Measurements from ENCODE around the gene FSTL4. TPM values are rescaled to one million over a fixed set of nuclear protein-coding genes. Genes with fewer than 3 reads are reported as not detected.

The FSTL4 gene
- polyA plus RNA-seq, 3 donors = not detected

DNA sequence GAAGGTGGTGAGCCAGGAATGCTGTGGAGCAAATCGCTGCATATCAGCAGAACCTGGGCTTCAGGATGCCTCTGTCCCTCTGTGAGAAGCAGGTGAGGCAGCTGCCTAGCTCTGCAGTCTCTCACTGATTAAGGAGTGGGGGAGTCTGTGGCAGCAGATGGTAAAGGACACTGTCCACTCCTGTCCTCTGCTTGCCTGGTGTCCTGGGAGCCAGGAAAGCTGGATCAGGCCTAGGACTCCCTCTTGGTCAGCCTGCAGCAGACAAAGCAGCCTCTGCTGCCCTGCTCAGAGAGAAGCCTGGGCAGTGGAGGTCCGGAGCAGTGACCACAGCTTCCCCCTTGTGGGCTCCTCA, 345.8 kb downstream of the FSTL4 start:
- H3K27ac Mint-ChIP-seq = no peak overlapping the region
- no peak overlapping the region for H2AFZ ChIP-seq (ENCODE audit: insufficient read depth, low read depth, low read length, poor library complexity, severe bottlenecking)
- DNase-seq = no peak
- H3K36me3 Mint-ChIP-seq = no peaks in the 10 kb centered on the region
- WGBS (ENCODE audit: insufficient coverage) = 61% methylated on average over 2 of the region's 2 CpGs
- intact Hi-C loops (cut with micrococcal nuclease) = no loop called here
- H3K4me1 ChIP-seq (ENCODE audit: control insufficient read depth in 1 of 2, insufficient read depth in 2 of 2, low read length in 2 of 2) = no peaks in the 10 kb centered on the region
- no peak overlapping the region for H3K27ac ChIP-seq (ENCODE audit: low read depth in 1 of 2, low read length in 2 of 2)
- no peaks in the 10 kb centered on the region for H4K20me1 ChIP-seq (ENCODE audit: insufficient read depth, low read length)
- H3K9ac ChIP-seq (ENCODE audit: insufficient read depth, low read length, poor library complexity, severe bottlenecking) = no peak overlapping the region
- no peaks in the 10 kb centered on the region for H3K36me3 ChIP-seq (replicated peaks in 1 of 2; ENCODE audit: control insufficient read depth in 1 of 2, insufficient read depth in 2 of 2, low read length in 2 of 2)
- no peak overlapping the region for H3K4me3 Mint-ChIP-seq
- no peaks in the 10 kb centered on the region for H3K79me2 ChIP-seq (ENCODE audit: insufficient read depth, low read length)
- H3K4me2 ChIP-seq (replicated peaks; ENCODE audit: extremely low read depth, low read length, poor library complexity, severe bottlenecking) = no peak overlapping the region
- H3K27me3 ChIP-seq (ENCODE audit: control insufficient read depth in 2 of 2, insufficient read depth in 2 of 2, low read length in 2 of 2) = no peaks in the 10 kb centered on the region
- TF ChIP-seq, protein P1, sequence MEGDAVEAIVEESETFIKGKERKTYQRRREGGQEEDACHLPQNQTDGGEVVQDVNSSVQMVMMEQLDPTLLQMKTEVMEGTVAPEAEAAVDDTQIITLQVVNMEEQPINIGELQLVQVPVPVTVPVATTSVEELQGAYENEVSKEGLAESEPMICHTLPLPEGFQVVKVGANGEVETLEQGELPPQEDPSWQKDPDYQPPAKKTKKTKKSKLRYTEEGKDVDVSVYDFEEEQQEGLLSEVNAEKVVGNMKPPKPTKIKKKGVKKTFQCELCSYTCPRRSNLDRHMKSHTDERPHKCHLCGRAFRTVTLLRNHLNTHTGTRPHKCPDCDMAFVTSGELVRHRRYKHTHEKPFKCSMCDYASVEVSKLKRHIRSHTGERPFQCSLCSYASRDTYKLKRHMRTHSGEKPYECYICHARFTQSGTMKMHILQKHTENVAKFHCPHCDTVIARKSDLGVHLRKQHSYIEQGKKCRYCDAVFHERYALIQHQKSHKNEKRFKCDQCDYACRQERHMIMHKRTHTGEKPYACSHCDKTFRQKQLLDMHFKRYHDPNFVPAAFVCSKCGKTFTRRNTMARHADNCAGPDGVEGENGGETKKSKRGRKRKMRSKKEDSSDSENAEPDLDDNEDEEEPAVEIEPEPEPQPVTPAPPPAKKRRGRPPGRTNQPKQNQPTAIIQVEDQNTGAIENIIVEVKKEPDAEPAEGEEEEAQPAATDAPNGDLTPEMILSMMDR (IDR thresholded peaks at IDR 0.05) = no peak
- peaks cover 0 to 2% (median 0%) of the 10 kb centered on the region in 7 donors for H3K9me3 Mint-ChIP-seq
- H3K27me3 Mint-ChIP-seq (ENCODE audit: low read depth in 3 of 3) = peaks cover 3 to 11% (median 4%) of the 10 kb centered on the region in 3 donors
- H3K9me3 ChIP-seq (replicated peaks in 1 of 2; ENCODE audit: control insufficient read depth in 1 of 2, insufficient read depth in 1 of 2, low read length in 2 of 2) = no peaks in the 10 kb centered on the region
- H3K4me3 ChIP-seq (replicated peaks in 1 of 3; ENCODE audit: low read depth in 2 of 3, low read length in 3 of 3) = no peak overlapping the region
- H3K4me1 Mint-ChIP-seq = no peaks in the 10 kb centered on the region

DNA sequence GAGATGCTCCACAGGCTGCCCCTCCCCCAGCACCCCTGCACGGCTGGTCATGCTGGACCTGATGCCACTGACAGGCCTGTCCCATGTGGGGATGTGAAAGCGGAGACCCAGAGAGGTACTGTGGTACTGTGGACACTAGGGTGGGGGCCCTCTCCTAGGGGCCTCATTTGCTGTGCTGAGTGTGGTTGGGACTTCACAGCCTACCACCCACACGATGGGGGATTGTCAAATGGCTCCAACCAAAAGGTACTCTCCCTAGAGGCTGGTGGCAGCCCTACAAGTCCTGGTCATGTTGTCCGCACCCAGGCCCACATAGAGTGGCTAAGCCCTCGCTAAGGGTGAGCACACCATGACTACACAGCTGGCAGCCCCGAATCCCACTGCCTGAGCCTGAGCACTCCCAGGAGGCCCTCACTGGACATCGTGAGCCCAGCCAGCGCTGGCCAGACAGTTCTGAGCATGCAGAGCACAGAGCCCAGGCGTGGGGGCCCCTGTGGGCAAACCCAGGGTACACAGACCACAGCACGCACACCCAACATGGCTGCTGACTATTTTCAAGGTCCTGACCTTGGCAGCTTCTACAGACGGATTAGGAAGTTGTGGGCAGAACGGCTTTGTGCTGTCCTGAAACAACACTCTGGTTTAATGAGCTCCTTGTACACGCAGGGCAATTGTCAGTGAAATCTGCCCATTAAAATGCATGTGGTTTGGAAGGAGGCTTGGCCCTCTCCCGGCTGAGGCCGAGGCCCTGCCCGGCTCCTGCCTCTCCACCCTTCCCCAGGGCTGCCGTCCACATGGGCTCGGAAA, 346.4 kb downstream of the FSTL4 start:
- H2AFZ ChIP-seq (ENCODE audit: insufficient read depth, low read depth, low read length, poor library complexity, severe bottlenecking) = no peak overlapping the region
- no peak overlapping the region for H3K4me3 ChIP-seq (replicated peaks in 1 of 3; ENCODE audit: low read depth in 2 of 3, low read length in 3 of 3)
- no peaks in the 10 kb centered on the region for H3K79me2 ChIP-seq (ENCODE audit: insufficient read depth, low read length)
- H3K27me3 Mint-ChIP-seq (ENCODE audit: low read depth in 3 of 3) = peaks cover 3 to 11% (median 4%) of the 10 kb centered on the region in 3 donors
- H3K4me1 Mint-ChIP-seq = no peaks in the 10 kb centered on the region
- no peak for DNase-seq
- H3K4me1 ChIP-seq (ENCODE audit: control insufficient read depth in 1 of 2, insufficient read depth in 2 of 2, low read length in 2 of 2) = no peaks in the 10 kb centered on the region
- no peaks in the 10 kb centered on the region for H3K36me3 ChIP-seq (replicated peaks in 1 of 2; ENCODE audit: control insufficient read depth in 1 of 2, insufficient read depth in 2 of 2, low read length in 2 of 2)
- no peak overlapping the region for H3K4me2 ChIP-seq (replicated peaks; ENCODE audit: extremely low read depth, low read length, poor library complexity, severe bottlenecking)
- peaks cover 0 to 2% (median 0%) of the 10 kb centered on the region in 7 donors for H3K9me3 Mint-ChIP-seq
- H3K9ac ChIP-seq (ENCODE audit: insufficient read depth, low read length, poor library complexity, severe bottlenecking) = no peak overlapping the region
- 78% methylated on average over 9 of the region's 18 CpGs for WGBS (ENCODE audit: insufficient coverage)
- no peak overlapping the region for H3K27ac ChIP-seq (ENCODE audit: low read depth in 1 of 2, low read length in 2 of 2)
- H4K20me1 ChIP-seq (ENCODE audit: insufficient read depth, low read length) = no peaks in the 10 kb centered on the region
- intact Hi-C loops (cut with micrococcal nuclease) = no loop called here
- H3K9me3 ChIP-seq (replicated peaks in 1 of 2; ENCODE audit: control insufficient read depth in 1 of 2, insufficient read depth in 1 of 2, low read length in 2 of 2) = no peaks in the 10 kb centered on the region
- no peak overlapping the region for H3K4me3 Mint-ChIP-seq
- H3K27ac Mint-ChIP-seq = no peak overlapping the region
- TF ChIP-seq, protein P1 (IDR thresholded peaks at IDR 0.05) = no peak
- H3K36me3 Mint-ChIP-seq = no peaks in the 10 kb centered on the region
- no peaks in the 10 kb centered on the region for H3K27me3 ChIP-seq (ENCODE audit: control insufficient read depth in 2 of 2, insufficient read depth in 2 of 2, low read length in 2 of 2)

All from CD14-positive monocyte (primary cell).